ENCODE data around the gene NPIPA1. TPM values are rescaled to one million over a fixed set of nuclear protein-coding genes. Genes with fewer than 3 reads are reported as not detected.
"Not testable (repeated sequence)": the region's sequence is repeated elsewhere in the genome, so short reads cannot be mapped to it uniquely, and the experiment has no call there.

The NPIPA1 gene
- total and polyA plus RNA-seq, 2 of the 13 experiments (the other 11 are each of a cell fraction or from before 2014, with no cell fraction given): 75.9 to 183 TPM

DNA sequence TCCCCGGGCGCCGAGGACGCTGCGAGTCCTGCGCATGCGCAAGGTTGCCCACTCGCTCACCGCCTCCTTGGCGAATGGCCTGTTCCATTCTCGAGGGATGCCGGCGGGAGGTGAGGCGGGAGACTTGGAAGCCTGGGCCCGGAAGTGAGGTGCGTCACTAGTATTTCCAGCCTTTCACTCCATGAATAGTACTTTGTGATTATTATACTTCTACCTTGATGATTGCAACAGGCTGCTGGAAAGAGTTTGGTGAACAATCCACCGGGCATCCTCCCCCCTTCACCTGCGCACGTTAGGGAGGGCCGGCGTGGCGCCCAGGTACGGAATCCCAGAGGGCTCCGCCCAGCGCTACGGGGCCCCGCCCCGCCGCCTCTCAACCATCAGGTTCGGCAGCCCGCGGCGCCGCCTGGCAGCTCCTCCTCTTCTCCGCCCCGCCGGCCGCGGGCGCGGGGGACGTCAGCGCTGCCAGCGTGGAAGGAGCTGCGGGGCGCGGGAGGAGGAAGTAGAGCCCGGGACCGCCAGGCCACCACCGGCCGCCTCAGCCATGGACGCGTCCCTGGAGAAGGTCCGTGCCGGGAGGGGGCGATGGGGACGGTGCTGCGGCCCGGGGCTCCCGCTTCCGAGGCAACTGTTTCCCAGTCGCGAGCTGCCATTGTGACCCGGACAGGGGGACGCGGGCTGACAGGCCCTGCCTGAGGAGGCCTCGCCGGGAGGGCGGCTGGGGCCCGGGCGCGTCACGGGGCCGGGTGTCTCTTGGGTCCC is 37.6 kb downstream of the NPIPA1 start, which contains the start of gene PDXDC1 (continued):
- TF ChIP-seq, protein P1, sequence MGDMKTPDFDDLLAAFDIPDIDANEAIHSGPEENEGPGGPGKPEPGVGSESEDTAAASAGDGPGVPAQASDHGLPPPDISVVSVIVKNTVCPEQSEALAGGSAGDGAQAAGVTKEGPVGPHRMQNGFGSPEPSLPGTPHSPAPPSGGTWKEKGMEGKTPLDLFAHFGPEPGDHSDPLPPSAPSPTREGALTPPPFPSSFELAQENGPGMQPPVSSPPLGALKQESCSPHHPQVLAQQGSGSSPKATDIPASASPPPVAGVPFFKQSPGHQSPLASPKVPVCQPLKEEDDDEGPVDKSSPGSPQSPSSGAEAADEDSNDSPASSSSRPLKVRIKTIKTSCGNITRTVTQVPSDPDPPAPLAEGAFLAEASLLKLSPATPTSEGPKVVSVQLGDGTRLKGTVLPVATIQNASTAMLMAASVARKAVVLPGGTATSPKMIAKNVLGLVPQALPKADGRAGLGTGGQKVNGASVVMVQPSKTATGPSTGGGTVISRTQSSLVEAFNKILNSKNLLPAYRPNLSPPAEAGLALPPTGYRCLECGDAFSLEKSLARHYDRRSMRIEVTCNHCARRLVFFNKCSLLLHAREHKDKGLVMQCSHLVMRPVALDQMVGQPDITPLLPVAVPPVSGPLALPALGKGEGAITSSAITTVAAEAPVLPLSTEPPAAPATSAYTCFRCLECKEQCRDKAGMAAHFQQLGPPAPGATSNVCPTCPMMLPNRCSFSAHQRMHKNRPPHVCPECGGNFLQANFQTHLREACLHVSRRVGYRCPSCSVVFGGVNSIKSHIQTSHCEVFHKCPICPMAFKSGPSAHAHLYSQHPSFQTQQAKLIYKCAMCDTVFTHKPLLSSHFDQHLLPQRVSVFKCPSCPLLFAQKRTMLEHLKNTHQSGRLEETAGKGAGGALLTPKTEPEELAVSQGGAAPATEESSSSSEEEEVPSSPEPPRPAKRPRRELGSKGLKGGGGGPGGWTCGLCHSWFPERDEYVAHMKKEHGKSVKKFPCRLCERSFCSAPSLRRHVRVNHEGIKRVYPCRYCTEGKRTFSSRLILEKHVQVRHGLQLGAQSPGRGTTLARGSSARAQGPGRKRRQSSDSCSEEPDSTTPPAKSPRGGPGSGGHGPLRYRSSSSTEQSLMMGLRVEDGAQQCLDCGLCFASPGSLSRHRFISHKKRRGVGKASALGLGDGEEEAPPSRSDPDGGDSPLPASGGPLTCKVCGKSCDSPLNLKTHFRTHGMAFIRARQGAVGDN (CRISPR knock-in tag; IDR thresholded peaks at IDR 0.05): peak; percentile 85
- peak; percentile 91 for TF ChIP-seq FOXK2 (IDR thresholded peaks at IDR 0.05)
- TF ChIP-seq, protein P2, sequence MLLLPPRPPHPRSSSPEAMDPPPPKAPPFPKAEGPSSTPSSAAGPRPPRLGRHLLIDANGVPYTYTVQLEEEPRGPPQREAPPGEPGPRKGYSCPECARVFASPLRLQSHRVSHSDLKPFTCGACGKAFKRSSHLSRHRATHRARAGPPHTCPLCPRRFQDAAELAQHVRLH (CRISPR knock-in tag; IDR thresholded peaks at IDR 0.05; ENCODE audit: borderline replicate concordance, low read depth): 0 out of 2 replicates have a peak, but pooled peaks have one; percentile 24
- TF ChIP-seq, protein P3, sequence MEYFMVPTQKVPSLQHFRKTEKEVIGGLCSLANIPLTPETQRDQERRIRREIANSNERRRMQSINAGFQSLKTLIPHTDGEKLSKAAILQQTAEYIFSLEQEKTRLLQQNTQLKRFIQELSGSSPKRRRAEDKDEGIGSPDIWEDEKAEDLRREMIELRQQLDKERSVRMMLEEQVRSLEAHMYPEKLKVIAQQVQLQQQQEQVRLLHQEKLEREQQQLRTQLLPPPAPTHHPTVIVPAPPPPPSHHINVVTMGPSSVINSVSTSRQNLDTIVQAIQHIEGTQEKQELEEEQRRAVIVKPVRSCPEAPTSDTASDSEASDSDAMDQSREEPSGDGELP (IDR thresholded peaks at IDR 0.05; ENCODE audit: borderline replicate concordance, low read depth): peak; percentile 36; the same call in 1 of the 2 replicates
- peak; percentile 87 for TF ChIP-seq ZNF230 (CRISPR knock-in tag; IDR thresholded peaks at IDR 0.05)
- peak; percentile 91 for TF ChIP-seq ARHGAP35 (CRISPR knock-in tag; IDR thresholded peaks at IDR 0.05; ENCODE audit: borderline replicate concordance)
- 0 out of 2 replicates have a peak, but pooled peaks have one; percentile 51 for TF ChIP-seq THYN1 (CRISPR knock-in tag; IDR thresholded peaks at IDR 0.05; ENCODE audit: borderline replicate concordance, low read depth)
- TF ChIP-seq HOXA3 (CRISPR knock-in tag; IDR thresholded peaks at IDR 0.05): peak; percentile 69; the same call in 1 of the 2 replicates
- not testable (repeated sequence) for TF ChIP-seq HNF4G (IDR thresholded peaks at IDR 0.05; ENCODE audit: borderline replicate concordance, low read depth, low read length)
- peak; percentile 58; the same call in 1 of the 2 replicates for TF ChIP-seq HNF4G (CRISPR knock-in tag; IDR thresholded peaks at IDR 0.05; ENCODE audit: borderline replicate concordance, low read depth)
- 0 out of 2 replicates have a peak, but pooled peaks have one; percentile 19 for TF ChIP-seq ZNF263 (CRISPR knock-in tag; IDR thresholded peaks at IDR 0.05)
- TF ChIP-seq, protein P4, sequence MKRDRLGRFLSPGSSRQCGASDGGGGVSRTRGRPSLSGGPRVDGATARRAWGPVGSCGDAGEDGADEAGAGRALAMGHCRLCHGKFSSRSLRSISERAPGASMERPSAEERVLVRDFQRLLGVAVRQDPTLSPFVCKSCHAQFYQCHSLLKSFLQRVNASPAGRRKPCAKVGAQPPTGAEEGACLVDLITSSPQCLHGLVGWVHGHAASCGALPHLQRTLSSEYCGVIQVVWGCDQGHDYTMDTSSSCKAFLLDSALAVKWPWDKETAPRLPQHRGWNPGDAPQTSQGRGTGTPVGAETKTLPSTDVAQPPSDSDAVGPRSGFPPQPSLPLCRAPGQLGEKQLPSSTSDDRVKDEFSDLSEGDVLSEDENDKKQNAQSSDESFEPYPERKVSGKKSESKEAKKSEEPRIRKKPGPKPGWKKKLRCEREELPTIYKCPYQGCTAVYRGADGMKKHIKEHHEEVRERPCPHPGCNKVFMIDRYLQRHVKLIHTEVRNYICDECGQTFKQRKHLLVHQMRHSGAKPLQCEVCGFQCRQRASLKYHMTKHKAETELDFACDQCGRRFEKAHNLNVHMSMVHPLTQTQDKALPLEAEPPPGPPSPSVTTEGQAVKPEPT (CRISPR knock-in tag; IDR thresholded peaks at IDR 0.05; ENCODE audit: low read depth): peak; percentile 60; the same call in 1 of the 2 replicates
- TF ChIP-seq ZBTB3 (CRISPR knock-in tag; IDR thresholded peaks at IDR 0.05; ENCODE audit: borderline replicate concordance, low read depth): peak; percentile 45; the same call in 1 of the 2 replicates
- TF ChIP-seq, protein P5, sequence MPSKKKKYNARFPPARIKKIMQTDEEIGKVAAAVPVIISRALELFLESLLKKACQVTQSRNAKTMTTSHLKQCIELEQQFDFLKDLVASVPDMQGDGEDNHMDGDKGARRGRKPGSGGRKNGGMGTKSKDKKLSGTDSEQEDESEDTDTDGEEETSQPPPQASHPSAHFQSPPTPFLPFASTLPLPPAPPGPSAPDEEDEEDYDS (CRISPR knock-in tag; IDR thresholded peaks at IDR 0.05): peak; percentile 82
- peak; percentile 76; the same call in 1 of the 2 replicates for TF ChIP-seq AKAP8 (CRISPR knock-in tag; IDR thresholded peaks at IDR 0.05)
- TF ChIP-seq, protein P6, sequence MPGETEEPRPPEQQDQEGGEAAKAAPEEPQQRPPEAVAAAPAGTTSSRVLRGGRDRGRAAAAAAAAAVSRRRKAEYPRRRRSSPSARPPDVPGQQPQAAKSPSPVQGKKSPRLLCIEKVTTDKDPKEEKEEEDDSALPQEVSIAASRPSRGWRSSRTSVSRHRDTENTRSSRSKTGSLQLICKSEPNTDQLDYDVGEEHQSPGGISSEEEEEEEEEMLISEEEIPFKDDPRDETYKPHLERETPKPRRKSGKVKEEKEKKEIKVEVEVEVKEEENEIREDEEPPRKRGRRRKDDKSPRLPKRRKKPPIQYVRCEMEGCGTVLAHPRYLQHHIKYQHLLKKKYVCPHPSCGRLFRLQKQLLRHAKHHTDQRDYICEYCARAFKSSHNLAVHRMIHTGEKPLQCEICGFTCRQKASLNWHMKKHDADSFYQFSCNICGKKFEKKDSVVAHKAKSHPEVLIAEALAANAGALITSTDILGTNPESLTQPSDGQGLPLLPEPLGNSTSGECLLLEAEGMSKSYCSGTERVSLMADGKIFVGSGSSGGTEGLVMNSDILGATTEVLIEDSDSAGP (CRISPR knock-in tag; IDR thresholded peaks at IDR 0.05; ENCODE audit: borderline replicate concordance): peak; percentile 85; the same call in 1 of the 2 replicates
- TF ChIP-seq MYC (CRISPR knock-in tag; IDR thresholded peaks at IDR 0.05; ENCODE audit: borderline replicate concordance): peak; percentile 89
- TF ChIP-seq, protein P7, sequence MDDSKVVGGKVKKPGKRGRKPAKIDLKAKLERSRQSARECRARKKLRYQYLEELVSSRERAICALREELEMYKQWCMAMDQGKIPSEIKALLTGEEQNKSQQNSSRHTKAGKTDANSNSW (CRISPR knock-in tag; IDR thresholded peaks at IDR 0.05; ENCODE audit: borderline replicate concordance): 0 out of 2 replicates have a peak, but pooled peaks have one; percentile 74
